Measurements from ENCODE around the gene CCDC85C. TPM values are rescaled to one million over a fixed set of nuclear protein-coding genes. Genes with fewer than 3 reads are reported as not detected.

Gene CCDC85C
- total and polyA plus RNA-seq, 4 experiments from 2014 or later = 0.36 to 14.4 (median 7.9) TPM

DNA sequence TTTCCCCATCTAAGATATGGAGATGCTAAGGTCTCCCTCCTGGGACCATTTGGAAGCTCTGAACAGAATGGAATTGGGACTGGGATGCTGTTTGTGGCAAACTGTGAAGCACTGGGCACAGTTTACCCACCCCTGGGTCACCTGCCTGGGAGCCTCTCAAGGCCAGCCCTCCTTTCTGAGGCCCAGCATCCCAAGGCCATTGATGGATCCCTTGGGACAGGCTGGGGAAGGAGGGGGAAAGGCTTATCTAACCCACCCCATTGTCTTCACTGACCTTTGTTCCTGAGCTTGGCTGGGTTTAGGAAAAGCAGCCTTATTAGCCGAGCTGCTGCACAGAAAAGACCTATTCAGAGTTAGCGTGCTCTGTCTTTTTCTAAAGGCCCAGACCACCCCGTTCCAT is 5.2 kb downstream of the CCDC85C start:
- intact Hi-C loops (cut with micrococcal nuclease) = no loop called here
- Histone ChIP-seq H3K36me3 (ENCODE audit: insufficient read depth, low read length) (no peaks in the 10 kb centered on the region), H3K9me3 (ENCODE audit: control insufficient read depth in 1 of 2, low read length in 2 of 2) (no peaks in the 10 kb centered on the region), H3K4me3 (ENCODE audit: low read length in 2 of 2) (no peak overlapping the region), H3K27ac (ENCODE audit: low read depth, low read length) (no peak overlapping the region), H3K4me1 (ENCODE audit: insufficient read depth, low read length) (peaks cover 51% of the 10 kb centered on the region), H3K27me3 (ENCODE audit: insufficient read depth, low read length) (no peaks in the 10 kb centered on the region)
- Mint-ChIP-seq H3K4me1 (peaks cover 27 to 61% (median 46%) of the 10 kb centered on the region in 4 donors), H3K9me3 (no peaks in the 10 kb centered on the region), H3K27me3 (no peaks in the 10 kb centered on the region), H3K36me3 (no peaks in the 10 kb centered on the region), H3K27ac (no peak overlapping the region), H3K4me3 (no peak overlapping the region)
- DNase-seq = no peak
- ChIA-PET POLR2A (ENCODE audit: partially characterized antibody) (no interaction called here), CTCF (ENCODE audit: partially characterized antibody) (no interaction called here)

DNA sequence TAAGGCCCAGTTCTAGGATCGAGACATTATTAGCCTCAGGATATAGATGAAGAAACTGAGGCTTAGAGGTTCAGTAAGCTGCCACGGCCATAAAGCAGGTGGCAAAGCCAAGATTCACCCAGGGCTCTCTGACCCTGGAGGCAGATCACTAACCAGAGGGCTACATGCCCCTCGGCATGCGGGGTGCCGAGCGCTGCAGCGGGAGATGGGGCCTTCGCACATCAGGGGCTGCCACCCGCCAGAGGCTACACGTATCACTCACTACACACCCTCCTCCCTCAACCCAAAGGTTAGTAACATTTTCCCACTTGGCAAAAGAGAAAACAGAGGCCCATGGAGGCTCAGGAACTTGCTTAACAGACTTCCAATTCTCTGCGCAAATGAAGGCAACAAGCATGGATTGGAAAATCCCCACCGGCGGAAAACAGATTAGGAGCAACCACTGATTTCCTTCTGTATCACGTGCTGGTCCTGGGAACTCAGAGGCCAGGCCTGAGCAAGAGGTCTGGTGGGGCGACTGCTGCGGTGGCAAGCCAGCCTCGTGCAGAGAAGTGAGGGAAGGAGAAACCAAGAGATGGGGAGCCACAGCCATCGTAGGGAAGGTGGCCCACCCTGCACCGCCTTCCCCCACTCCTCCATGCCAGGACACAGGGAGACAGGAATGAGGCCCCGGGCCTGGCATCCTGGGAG is 6.0 kb downstream of the CCDC85C start:
- H3K4me1 Mint-ChIP-seq = peaks cover 27 to 61% (median 46%) of the 10 kb centered on the region in 4 donors
- no peaks in the 10 kb centered on the region for H3K9me3 ChIP-seq (ENCODE audit: control insufficient read depth in 1 of 2, low read length in 2 of 2)
- DNase-seq = no peak
- peak overlapping the region in 1 of 7 donors; percentile 68 for H3K27ac Mint-ChIP-seq
- CTCF ChIA-PET (ENCODE audit: partially characterized antibody) = no interaction called here
- no peaks in the 10 kb centered on the region for H3K36me3 ChIP-seq (ENCODE audit: insufficient read depth, low read length)
- POLR2A ChIA-PET (ENCODE audit: partially characterized antibody) = no interaction called here
- no peak overlapping the region for H3K4me3 ChIP-seq (ENCODE audit: low read length in 2 of 2)
- H3K27ac ChIP-seq (ENCODE audit: low read depth, low read length) = no peak overlapping the region
- intact Hi-C loops (cut with micrococcal nuclease) = no loop called here
- no peaks in the 10 kb centered on the region for H3K27me3 Mint-ChIP-seq
- H3K4me3 Mint-ChIP-seq = no peak overlapping the region
- H3K36me3 Mint-ChIP-seq = no peaks in the 10 kb centered on the region
- H3K9me3 Mint-ChIP-seq = no peaks in the 10 kb centered on the region
- peaks cover 50% of the 10 kb centered on the region for H3K4me1 ChIP-seq (ENCODE audit: insufficient read depth, low read length)
- no peaks in the 10 kb centered on the region for H3K27me3 ChIP-seq (ENCODE audit: insufficient read depth, low read length)

DNA sequence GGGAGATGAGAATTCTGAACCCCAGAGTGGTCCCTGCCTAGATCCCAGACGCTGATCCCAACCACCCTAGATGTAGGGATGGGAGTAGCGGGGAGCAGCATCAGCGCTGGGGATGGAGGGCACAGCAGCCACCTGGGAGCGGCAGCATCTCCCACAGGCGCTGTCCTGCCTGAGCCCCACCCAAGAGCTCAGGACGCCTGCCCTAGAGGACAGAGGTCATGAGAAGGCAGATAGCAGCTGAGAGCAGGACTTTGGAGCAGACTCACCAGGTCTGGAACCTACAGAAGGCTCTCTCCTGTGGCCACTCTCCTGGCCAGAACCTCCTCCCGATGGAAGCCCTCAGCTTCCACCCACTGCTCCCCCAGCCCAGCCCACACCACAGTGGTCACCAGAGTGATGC is 7.2 kb downstream of the CCDC85C start:
- peaks cover 20 to 58% (median 35%) of the 10 kb centered on the region in 4 donors for H3K4me1 Mint-ChIP-seq
- H3K4me3 Mint-ChIP-seq = no peak overlapping the region

DNA sequence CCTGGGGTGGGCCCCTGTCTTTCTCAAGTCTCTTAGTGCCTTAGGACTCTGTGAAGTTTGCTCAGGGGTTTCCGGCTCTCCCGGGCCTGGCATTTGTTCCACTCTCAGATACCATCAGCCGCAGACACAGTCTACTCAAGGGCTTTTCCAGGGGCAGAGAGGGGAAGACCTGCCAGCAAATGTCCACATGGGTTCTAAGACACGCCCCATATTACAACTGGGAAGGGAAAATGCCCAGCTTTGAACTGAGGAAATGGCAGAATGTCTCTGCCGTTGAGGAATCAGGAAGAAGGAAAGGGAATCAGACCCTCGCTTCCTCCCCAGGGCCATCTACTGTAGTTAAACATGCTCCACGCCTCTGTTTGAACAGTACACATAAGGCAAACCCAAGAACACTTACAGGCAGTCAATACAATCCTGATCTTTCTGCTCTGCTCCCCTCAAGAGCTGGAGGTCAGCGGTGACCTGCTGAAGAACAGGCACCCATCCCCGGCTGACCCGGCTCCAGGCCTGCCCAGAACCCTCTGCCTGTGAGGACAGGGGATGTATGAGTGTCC is 7.9 kb downstream of the CCDC85C start:
- H3K4me3 Mint-ChIP-seq = peak overlapping the region in 5 of 8 donors; percentile 8 to 79 (median 38)
- H3K36me3 ChIP-seq (ENCODE audit: insufficient read depth, low read length) = no peaks in the 10 kb centered on the region
- no peak for DNase-seq
- H3K27me3 Mint-ChIP-seq = no peaks in the 10 kb centered on the region
- peaks cover 15 to 52% (median 30%) of the 10 kb centered on the region in 4 donors for H3K4me1 Mint-ChIP-seq
- H3K27ac ChIP-seq (ENCODE audit: low read depth, low read length) = no peak overlapping the region
- POLR2A ChIA-PET (ENCODE audit: partially characterized antibody) = interaction anchor here (2.7 kb wide), 1 partner anchor 8 kb away, joined by 40 read pairs; the partner anchor contains the start of gene CCDC85C
- CTCF ChIA-PET (ENCODE audit: partially characterized antibody) = no interaction called here
- intact Hi-C loops (cut with micrococcal nuclease) = no loop called here
- H3K9me3 ChIP-seq (ENCODE audit: control insufficient read depth in 1 of 2, low read length in 2 of 2) = no peaks in the 10 kb centered on the region
- H3K27ac Mint-ChIP-seq = peak overlapping the region in 6 of 7 donors; percentile 13 to 75 (median 66)
- no peaks in the 10 kb centered on the region for H3K27me3 ChIP-seq (ENCODE audit: insufficient read depth, low read length)
- H3K4me1 ChIP-seq (ENCODE audit: insufficient read depth, low read length) = peaks cover 31% of the 10 kb centered on the region
- no peaks in the 10 kb centered on the region for H3K9me3 Mint-ChIP-seq
- no peaks in the 10 kb centered on the region for H3K36me3 Mint-ChIP-seq
- H3K4me3 ChIP-seq (ENCODE audit: low read length in 2 of 2) = no peak overlapping the region

More for the DNA sequence above, 7.2 kb downstream of the CCDC85C start:
- peak overlapping the region in 3 of 7 donors; percentile 7 to 75 (median 64) for H3K27ac Mint-ChIP-seq
- H3K27me3 Mint-ChIP-seq = no peaks in the 10 kb centered on the region
- H3K4me1 ChIP-seq (ENCODE audit: insufficient read depth, low read length) = peaks cover 38% of the 10 kb centered on the region
- DNase-seq = no peak
- H3K27me3 ChIP-seq (ENCODE audit: insufficient read depth, low read length) = no peaks in the 10 kb centered on the region
- H3K36me3 ChIP-seq (ENCODE audit: insufficient read depth, low read length) = no peaks in the 10 kb centered on the region
- no peaks in the 10 kb centered on the region for H3K36me3 Mint-ChIP-seq
- no peak overlapping the region for H3K4me3 ChIP-seq (ENCODE audit: low read length in 2 of 2)
- no peaks in the 10 kb centered on the region for H3K9me3 Mint-ChIP-seq
- intact Hi-C loops (cut with micrococcal nuclease) = no loop called here
- ChIA-PET POLR2A (ENCODE audit: partially characterized antibody) (no interaction called here), CTCF (ENCODE audit: partially characterized antibody) (no interaction called here)
- no peaks in the 10 kb centered on the region for H3K9me3 ChIP-seq (ENCODE audit: control insufficient read depth in 1 of 2, low read length in 2 of 2)
- no peak overlapping the region for H3K27ac ChIP-seq (ENCODE audit: low read depth, low read length)

DNA sequence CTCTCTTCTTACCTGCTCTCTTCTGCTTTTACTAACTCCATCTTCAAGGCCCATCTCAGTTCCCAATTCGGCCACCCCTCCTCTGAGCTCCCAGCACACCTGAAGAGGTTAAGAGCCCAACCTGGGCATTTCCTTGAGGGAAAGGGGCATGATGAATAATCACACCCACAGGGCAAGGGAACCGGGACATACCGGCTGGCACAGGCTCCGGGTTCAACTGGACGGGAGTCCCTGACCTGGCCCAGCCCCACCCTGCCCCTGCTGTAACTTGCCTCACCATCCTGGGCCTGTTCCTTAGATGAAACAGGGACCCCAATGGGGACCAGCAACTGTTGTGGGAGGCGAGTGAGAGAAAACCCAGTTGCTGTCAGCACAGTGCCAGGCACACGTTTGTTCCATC is 8.5 kb downstream of the CCDC85C start:
- Mint-ChIP-seq H3K4me3 (peak overlapping the region; percentile 77 to 92 (median 82)), H3K4me1 (peaks cover 13 to 46% (median 27%) of the 10 kb centered on the region in 4 donors), H3K9me3 (no peaks in the 10 kb centered on the region), H3K27ac (peak overlapping the region; percentile 13 to 96 (median 89)), H3K27me3 (no peaks in the 10 kb centered on the region), H3K36me3 (no peaks in the 10 kb centered on the region)
- H3K4me1 ChIP-seq (ENCODE audit: insufficient read depth, low read length) = peaks cover 25% of the 10 kb centered on the region
- H3K27me3 ChIP-seq (ENCODE audit: insufficient read depth, low read length) = no peaks in the 10 kb centered on the region
- no peak overlapping the region for H3K4me3 ChIP-seq (ENCODE audit: low read length in 2 of 2)
- H3K36me3 ChIP-seq (ENCODE audit: insufficient read depth, low read length) = no peaks in the 10 kb centered on the region
- intact Hi-C loops (cut with micrococcal nuclease) = no loop called here
- ChIA-PET POLR2A (ENCODE audit: partially characterized antibody) (interaction anchor here (1.9 to 2.7 kb wide), 2 partner anchors 9 to 114 kb away, joined by 8 to 40 read pairs; partner anchors contain the start of genes CCDC85C, CCNK and SETD3), CTCF (ENCODE audit: partially characterized antibody) (interaction anchor here (0.8 kb wide), 1 partner anchor 8 kb away, joined by 3 read pairs; the partner anchor contains the start of gene CCDC85C)
- no peaks in the 10 kb centered on the region for H3K9me3 ChIP-seq (ENCODE audit: control insufficient read depth in 1 of 2, low read length in 2 of 2)
- DNase-seq = no peak
- peak overlapping the region; percentile 10 for H3K27ac ChIP-seq (ENCODE audit: low read depth, low read length)

DNA sequence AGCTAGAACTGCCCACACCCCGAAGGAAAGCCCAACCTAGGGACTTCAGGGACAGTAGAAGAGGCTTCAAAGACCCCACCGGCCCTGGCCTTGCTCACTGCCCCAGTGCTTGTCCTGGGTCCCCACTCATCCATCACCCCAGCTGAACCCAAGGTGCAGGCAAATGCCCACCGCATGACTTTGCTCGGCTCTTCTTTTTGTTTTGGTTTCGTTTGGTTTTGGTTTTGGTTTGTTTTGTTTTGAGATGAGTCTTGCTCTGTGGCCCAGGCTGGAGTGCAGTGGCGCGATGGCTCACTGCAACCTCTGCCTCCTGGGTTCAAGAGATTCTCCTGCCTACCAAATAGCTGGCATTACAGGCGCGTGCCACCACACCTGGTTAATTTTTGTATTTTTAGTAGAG is 9.0 kb downstream of the CCDC85C start:
- Mint-ChIP-seq H3K27me3 (no peaks in the 10 kb centered on the region), H3K27ac (peak overlapping the region; percentile 12 to 96 (median 94)), H3K9me3 (no peaks in the 10 kb centered on the region), H3K36me3 (no peaks in the 10 kb centered on the region), H3K4me3 (peak overlapping the region; percentile 77 to 92 (median 82)), H3K4me1 (peaks cover 10 to 41% (median 24%) of the 10 kb centered on the region in 4 donors)
- intact Hi-C loops (cut with micrococcal nuclease) = no loop called here
- Histone ChIP-seq H3K36me3 (ENCODE audit: insufficient read depth, low read length) (no peaks in the 10 kb centered on the region), H3K27ac (ENCODE audit: low read depth, low read length) (peak overlapping the region; percentile 10), H3K4me3 (ENCODE audit: low read length in 2 of 2) (peak overlapping the region; percentile 31 to 36), H3K4me1 (ENCODE audit: insufficient read depth, low read length) (peaks cover 20% of the 10 kb centered on the region), H3K9me3 (ENCODE audit: control insufficient read depth in 1 of 2, low read length in 2 of 2) (no peaks in the 10 kb centered on the region), H3K27me3 (ENCODE audit: insufficient read depth, low read length) (no peaks in the 10 kb centered on the region)
- POLR2A ChIA-PET (ENCODE audit: partially characterized antibody) = interaction anchor here (1.9 to 2.7 kb wide), 2 partner anchors 10 to 114 kb away, joined by 8 to 40 read pairs; partner anchors contain the start of genes CCDC85C, CCNK and SETD3
- CTCF ChIA-PET (ENCODE audit: partially characterized antibody) = interaction anchor here (0.8 to 1.8 kb wide), 2 partner anchors 8 to 12 kb away, joined by 3 to 4 read pairs; partner anchors contain the start of gene CCDC85C
- DNase-seq = peak; percentile 29 to 50 (median 32)
